IMR-90 (cell line): ENCODE data around the gene ZNF423. TPM values are rescaled to one million over a fixed set of nuclear protein-coding genes. Genes with fewer than 3 reads are reported as not detected.

ENCODE experiments used
- ATAC-seq: fragments of 200-7000 bp; cut with Tn5 transposase; 2 replicates; pipeline ENCODE4 v1.9.1; 2020; ENCODE audit warnings: low read depth, mild to moderate bottlenecking, moderate library complexity
- BruUV-seq: library from RNA; stranded (reverse); fragments of 400-500 nt; replicated peaks from 2 replicates; lab custom pipeline; 2021; lab: Mats Ljungman, UMichigan
- CTCF ChIA-PET: fragments of 300-600 bp; formaldehyde crosslinking; extraction: SDS; loops from one replicate; lab custom pipeline; 2021; ENCODE audit warnings: antibody characterized with exemption; lab: Yijun Ruan, JAX
- POLR2A ChIA-PET: fragments of 300-600 bp; sonication (Branson Sonifier 250); formaldehyde crosslinking; loops from one replicate; lab custom pipeline; 2022; ENCODE audit warnings: antibody characterized with exemption; ENCODE audit not compliant: unreplicated experiment; lab: Charles Lee
- DNase-seq: peaks from one replicate; pipeline ENCODE4 v3.0.0; 2013
- H2AFZ ChIP-seq: replicated peaks from 2 replicates; pipeline ENCODE3; 2013; ENCODE audit warnings: low read length, mild to moderate bottlenecking; ENCODE audit not compliant: poor library complexity
- H2AK5ac ChIP-seq: 2 replicates; pipeline ENCODE4 v1.6.1; 2013; ENCODE audit warnings: low read depth, low read length, inconsistent platforms
- H2AK9ac ChIP-seq: replicated peaks from 2 replicates; pipeline ENCODE3; 2013; ENCODE audit warnings: mild to moderate bottlenecking, low read depth, low read length, moderate library complexity; ENCODE audit not compliant: poor library complexity
- H2BK120ac ChIP-seq: 2 replicates; pipeline ENCODE4 v1.6.1; 2013; ENCODE audit warnings: low read depth, low read length, inconsistent platforms
- H2BK15ac ChIP-seq: 3 replicates; pipeline ENCODE4 v1.6.1; 2013; ENCODE audit warnings: low read depth, low read length, inconsistent platforms
- H2BK20ac ChIP-seq: 2 replicates; pipeline ENCODE4 v1.6.1; 2013; ENCODE audit warnings: low read depth, mild to moderate bottlenecking, inconsistent platforms, low read length, moderate library complexity
- H2BK5ac ChIP-seq: 2 replicates; pipeline ENCODE4 v1.6.1; 2013; ENCODE audit warnings: mild to moderate bottlenecking, low read depth, low read length, inconsistent platforms; ENCODE audit not compliant: poor library complexity, severe bottlenecking
- H3K14ac ChIP-seq: replicated peaks from 2 replicates; pipeline ENCODE4 v1.6.1; 2013; ENCODE audit warnings: low read depth, low read length, inconsistent platforms
- H3K18ac ChIP-seq: 2 replicates; pipeline ENCODE4 v1.6.1; 2013; ENCODE audit warnings: low read depth, low read length, control low read depth
- H3K23ac ChIP-seq: 2 replicates; pipeline ENCODE4 v1.6.1; 2013; ENCODE audit warnings: low read depth, low read length, inconsistent platforms
- H3K27ac ChIP-seq: 2 replicates; pipeline ENCODE4 v1.5.1; 2013; ENCODE audit warnings: mild to moderate bottlenecking, control low read depth, low read length; ENCODE audit not compliant: insufficient read depth
- H3K27me3 ChIP-seq: 2 replicates; pipeline ENCODE4 v1.6.1; 2013; ENCODE audit warnings: low read length; ENCODE audit not compliant: control insufficient read depth, insufficient read depth
- H3K36me3 ChIP-seq: 2 replicates; pipeline ENCODE4 v1.6.1; 2013; ENCODE audit warnings: low read length, mixed read lengths; ENCODE audit not compliant: control insufficient read depth, insufficient read depth
- H3K4ac ChIP-seq: 2 replicates; pipeline ENCODE4 v1.6.1; 2013; ENCODE audit warnings: low read depth, low read length, inconsistent platforms
- H3K4me1 ChIP-seq: 2 replicates; pipeline ENCODE4 v1.6.1; 2013; ENCODE audit warnings: low read length, mixed read lengths; ENCODE audit not compliant: control insufficient read depth, insufficient read depth
- H3K4me2 ChIP-seq: 2 replicates; pipeline ENCODE4 v1.6.1; 2013; ENCODE audit warnings: low read depth, mild to moderate bottlenecking, control low read depth, low read length, moderate library complexity
- H3K4me3 ChIP-seq: 2 replicates; pipeline ENCODE4 v1.5.1; 2013; ENCODE audit warnings: low read depth, mild to moderate bottlenecking, control low read depth, low read length, moderate library complexity; ENCODE audit not compliant: insufficient read depth
- H3K56ac ChIP-seq: 2 replicates; pipeline ENCODE4 v1.6.1; 2013; ENCODE audit warnings: low read length, inconsistent platforms; ENCODE audit not compliant: insufficient read depth; ENCODE audit errors: extremely low read depth
- H3K79me1 ChIP-seq, 2 experiments: 2 replicates each; pipeline ENCODE4 v1.6.1; 2013; ENCODE audit warnings: low read length in 2 of 2, inconsistent platforms in 1 of 2, low read depth in 1 of 2
- H3K9ac ChIP-seq: 2 replicates; pipeline ENCODE4 v1.6.1; 2013; ENCODE audit warnings: low read depth, low read length, control low read depth
- H3K9me1 ChIP-seq: 2 replicates; pipeline ENCODE4 v1.6.1; 2013; ENCODE audit warnings: low read length, inconsistent platforms; ENCODE audit not compliant: insufficient read depth
- H3K9me3 ChIP-seq: 2 replicates; pipeline ENCODE4 v1.6.1; 2013; ENCODE audit warnings: low read length; ENCODE audit not compliant: control insufficient read depth, insufficient read depth
- H4K20me1 ChIP-seq: 2 replicates; pipeline ENCODE4 v1.6.1; 2013; ENCODE audit warnings: low read length, inconsistent platforms; ENCODE audit not compliant: insufficient read depth
- H4K5ac ChIP-seq: 2 replicates; pipeline ENCODE4 v1.6.1; 2013; ENCODE audit warnings: mild to moderate bottlenecking, low read depth, low read length, control low read depth
- H4K8ac ChIP-seq, 2 experiments: 2 replicates each; pipeline ENCODE4 v1.6.1; 2013; ENCODE audit warnings: low read depth in 2 of 2, low read length in 2 of 2, control low read depth in 1 of 2, inconsistent platforms in 1 of 2
- H4K91ac ChIP-seq: 2 replicates; pipeline ENCODE4 v1.6.1; 2013; ENCODE audit warnings: low read depth, low read length, inconsistent platforms; ENCODE audit not compliant: insufficient read depth
- BHLHE40 ChIP-seq: fragments of 150-350 bp; IDR thresholded peaks from 2 replicates; pipeline ENCODE4 v1.6.1; 2016; ENCODE audit warnings: mild to moderate bottlenecking, low read depth, low read length
- CEBPB ChIP-seq: IDR thresholded peaks from 2 replicates; pipeline ENCODE4 v1.6.1; 2012; ENCODE audit warnings: low read depth, low read length, improper control_type of control experiment
- CHD1 ChIP-seq: IDR thresholded peaks from 2 replicates; pipeline ENCODE4 v1.6.1; 2012; ENCODE audit warnings: low read depth, low read length, improper control_type of control experiment
- MAFK ChIP-seq: IDR thresholded peaks from 2 replicates; pipeline ENCODE4 v1.6.1; 2012; ENCODE audit warnings: low read depth, low read length, improper control_type of control experiment
- MAZ ChIP-seq: IDR thresholded peaks from 2 replicates; pipeline ENCODE4 v1.6.1; 2012; ENCODE audit warnings: low read depth, mild to moderate bottlenecking, low read length, improper control_type of control experiment, moderate library complexity, borderline replicate concordance
- MXI1 ChIP-seq: IDR thresholded peaks from 2 replicates; pipeline ENCODE4 v1.6.1; 2012; ENCODE audit warnings: low read depth, mild to moderate bottlenecking, low read length, moderate library complexity, borderline replicate concordance
- POLR2A ChIP-seq: IDR thresholded peaks from 2 replicates; pipeline ENCODE4 v1.6.1; 2012; ENCODE audit warnings: mild to moderate bottlenecking, low read depth, low read length
- RAD21 ChIP-seq: IDR thresholded peaks from 2 replicates; pipeline ENCODE4 v1.6.1; 2012; ENCODE audit warnings: low read length, improper control_type of control experiment
- RCOR1 ChIP-seq: IDR thresholded peaks from 2 replicates; pipeline ENCODE4 v1.6.1; 2012; ENCODE audit warnings: mild to moderate bottlenecking, low read length, improper control_type of control experiment; ENCODE audit not compliant: insufficient replicate concordance
- RFX5 ChIP-seq: IDR thresholded peaks from 2 replicates; pipeline ENCODE4 v1.8.0; 2012; ENCODE audit warnings: low read depth, mild to moderate bottlenecking, low read length, moderate library complexity
- SMC3 ChIP-seq: fragments of 150-350 bp; IDR thresholded peaks from 2 replicates; pipeline ENCODE4 v1.6.1; 2016; ENCODE audit warnings: low read depth, mild to moderate bottlenecking, antibody characterized with exemption, low read length, moderate library complexity
- WGBS, 2 experiments: methylation state at CpG; one replicate each; pipeline versions ENCODE4 v1.1.5 to v1.1.7; 2013; ENCODE audit warnings: missing lambda C conversion rate in 2 of 2; ENCODE audit not compliant: insufficient read length in 1 of 2; ENCODE audit errors: extremely low coverage in 2 of 2; 5-methylcytosine and 5-hydroxymethylcytosine counted together
- dilution Hi-C: fragments of 300-500 bp; cut with HindIII; formaldehyde crosslinking; loops from one replicate; pipeline ENCODE4 v1.14.3; 2018; ENCODE audit warnings: low sequenced_read_pairs; ENCODE audit not compliant: unreplicated experiment
- in situ Hi-C: fragments of 300-500 bp; cut with MboI; formaldehyde crosslinking; loops from 3 replicates; pipeline ENCODE4 v1.14.3; 2019; ENCODE audit warnings: low sequenced_read_pairs, inconsistent platforms, mixed read lengths
- intact Hi-C: fragments of 100-400 bp; cut with micrococcal nuclease; formaldehyde crosslinking; loops from 2 replicates; pipeline ENCODE4 v1.10.0; 2022
- polyA plus RNA-seq, 3 experiments: library from polyadenylated mRNA; depleted of rRNA; stranded (reverse); fragments of >200 nt; gene quantifications; 2 replicates each; pipeline ENCODE4 v1.2.3, GENCODE V29; 2012; ENCODE audit warnings: low replicate concordance in 1 of 3
- total RNA-seq: library from RNA; depleted of rRNA; stranded (reverse); fragments of >200 nt; gene quantifications from 2 replicates; pipeline ENCODE4 v1.2.3, GENCODE V29; 2012
- TF ChIP-seq, protein P1 (sequence below): fragments of 150-350 bp; IDR thresholded peaks from 2 replicates; pipeline ENCODE4 v1.6.1; 2016; ENCODE audit warnings: low read depth, mild to moderate bottlenecking, low read length, moderate library complexity, borderline replicate concordance
- TF ChIP-seq, protein P2 (sequence below): fragments of 150-350 bp; IDR thresholded peaks from 2 replicates; pipeline ENCODE4 v1.6.1; 2017; ENCODE audit warnings: mild to moderate bottlenecking, antibody characterized with exemption, low read length, low read depth

ZNF423 gene
- total and polyA plus RNA-seq, 2 of the 4 experiments (the other 2 are of a cell fraction) = under 0.01 to 0.10 TPM

DNA sequence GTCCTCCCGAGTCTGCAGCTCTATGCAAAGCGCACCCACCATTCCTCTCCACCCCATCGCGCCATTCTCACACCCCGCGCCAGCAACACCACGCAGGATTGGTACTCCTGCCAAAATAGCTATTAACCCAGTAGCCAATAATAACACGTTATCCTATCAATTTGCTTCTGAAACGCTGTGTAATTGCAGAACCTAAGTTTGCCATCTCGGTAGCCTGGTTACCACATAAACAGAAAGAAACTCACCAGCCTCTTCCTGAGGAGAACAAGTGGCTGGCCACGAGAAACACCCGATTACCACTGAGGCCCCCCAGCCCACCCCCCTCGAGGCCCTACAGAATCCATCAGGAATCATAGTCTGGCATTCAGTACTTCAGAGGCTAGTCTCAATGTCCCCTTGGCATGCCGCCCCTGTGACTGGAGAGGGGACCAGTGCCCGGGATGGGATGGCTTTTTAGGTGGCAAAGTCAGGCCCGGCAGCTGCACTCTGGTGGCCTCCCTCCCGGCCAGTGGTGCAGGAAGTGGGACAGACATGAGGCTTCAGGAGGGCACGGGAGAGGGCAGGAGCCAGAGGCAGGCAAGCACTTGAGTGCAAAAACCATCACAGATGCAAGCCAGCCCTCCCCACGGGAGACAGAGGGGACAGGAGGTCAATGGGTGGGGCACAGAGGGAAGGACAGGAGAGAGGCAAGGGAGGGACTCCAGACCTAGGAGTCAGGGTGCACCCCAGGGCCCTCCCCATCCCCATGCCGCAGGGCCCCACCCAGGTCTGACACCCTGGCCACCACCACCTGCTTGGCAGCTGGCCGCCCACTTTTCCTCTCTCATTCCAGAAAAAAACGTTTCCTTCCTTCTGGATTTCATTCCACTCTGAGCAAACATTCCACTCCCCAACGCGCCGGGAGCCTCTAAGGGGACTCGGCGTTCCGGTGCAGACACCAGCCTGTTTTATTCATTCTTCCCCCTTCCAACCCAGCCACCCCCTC lies 192.5 kb downstream of the ZNF423 start (continued):
- TF ChIP-seq, protein P1, sequence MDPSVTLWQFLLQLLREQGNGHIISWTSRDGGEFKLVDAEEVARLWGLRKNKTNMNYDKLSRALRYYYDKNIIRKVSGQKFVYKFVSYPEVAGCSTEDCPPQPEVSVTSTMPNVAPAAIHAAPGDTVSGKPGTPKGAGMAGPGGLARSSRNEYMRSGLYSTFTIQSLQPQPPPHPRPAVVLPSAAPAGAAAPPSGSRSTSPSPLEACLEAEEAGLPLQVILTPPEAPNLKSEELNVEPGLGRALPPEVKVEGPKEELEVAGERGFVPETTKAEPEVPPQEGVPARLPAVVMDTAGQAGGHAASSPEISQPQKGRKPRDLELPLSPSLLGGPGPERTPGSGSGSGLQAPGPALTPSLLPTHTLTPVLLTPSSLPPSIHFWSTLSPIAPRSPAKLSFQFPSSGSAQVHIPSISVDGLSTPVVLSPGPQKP = no peak
- TF ChIP-seq RAD21 = no peak

DNA sequence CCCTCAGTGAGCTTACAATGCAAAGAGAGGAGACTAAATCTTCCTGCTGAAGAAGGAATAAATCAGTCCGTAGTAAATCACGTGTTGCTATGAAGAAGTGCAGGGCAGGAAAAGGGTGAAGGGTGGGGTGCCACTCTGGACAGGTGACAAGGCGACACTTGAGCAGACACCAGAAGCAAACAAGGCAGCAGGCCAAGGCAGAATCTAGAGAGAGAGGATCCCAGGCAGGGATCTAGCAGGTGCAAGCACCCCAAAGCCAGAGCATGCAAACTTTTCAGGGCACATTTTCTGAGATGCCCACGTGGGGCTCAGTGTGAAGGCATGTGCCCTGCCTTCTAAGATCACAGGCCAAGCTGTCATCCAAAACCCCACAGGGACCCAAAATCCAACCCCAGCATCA lies 193.3 kb downstream of the ZNF423 start:
- Histone ChIP-seq H4K5ac (no peak overlapping the region), H4K20me1 (no peaks in the 10 kb centered on the region), H3K9ac (no peak overlapping the region), H3K56ac (no peak overlapping the region), H2BK15ac (no peak overlapping the region), H3K4me2 (no peak overlapping the region), H2AK5ac (no peak overlapping the region), H3K4ac (no peak overlapping the region), H3K14ac (no peak overlapping the region), H3K4me3 (no peak overlapping the region), H4K8ac (no peak overlapping the region), H3K27me3 (peaks cover 27% of the 10 kb centered on the region), H3K9me1 (no peaks in the 10 kb centered on the region), H2BK5ac (no peak overlapping the region), H3K4me1 (no peaks in the 10 kb centered on the region), H2AK9ac (no peak overlapping the region), H3K9me3 (no peaks in the 10 kb centered on the region), H2BK120ac (no peak overlapping the region), H3K36me3 (no peaks in the 10 kb centered on the region), H3K27ac (no peak overlapping the region), H2BK20ac (no peak overlapping the region), H3K18ac (no peak overlapping the region), H3K23ac (no peak overlapping the region), H3K79me1 (no peaks in the 10 kb centered on the region), H2AFZ (no peak overlapping the region), H4K91ac (no peak overlapping the region)
- intact Hi-C loops (no loop called here), in situ Hi-C loops (no loop called here), dilution Hi-C loops (no loop called here)
- ChIA-PET POLR2A (no interaction called here), CTCF (no interaction called here)
- no peak for ATAC-seq
- no peak for DNase-seq
- WGBS, 2 experiments = 96% methylated on average over 3 of the region's 4 CpGs; no CpG with 5 or more reads in 1 of the 2 experiments
- BruUV-seq = no TSS peak
- TF ChIP-seq, protein P1 = no peak
- TF ChIP-seq CHD1 = no peak
- no peak for TF ChIP-seq POLR2A
- TF ChIP-seq RCOR1 = no peak
- no peak for TF ChIP-seq MAZ
- TF ChIP-seq, protein P2, sequence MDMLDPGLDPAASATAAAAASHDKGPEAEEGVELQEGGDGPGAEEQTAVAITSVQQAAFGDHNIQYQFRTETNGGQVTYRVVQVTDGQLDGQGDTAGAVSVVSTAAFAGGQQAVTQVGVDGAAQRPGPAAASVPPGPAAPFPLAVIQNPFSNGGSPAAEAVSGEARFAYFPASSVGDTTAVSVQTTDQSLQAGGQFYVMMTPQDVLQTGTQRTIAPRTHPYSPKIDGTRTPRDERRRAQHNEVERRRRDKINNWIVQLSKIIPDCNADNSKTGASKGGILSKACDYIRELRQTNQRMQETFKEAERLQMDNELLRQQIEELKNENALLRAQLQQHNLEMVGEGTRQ = no peak
- TF ChIP-seq SMC3 = no peak
- no peak for TF ChIP-seq CEBPB
- no peak for TF ChIP-seq MXI1
- no peak for TF ChIP-seq RFX5
- no peak for TF ChIP-seq BHLHE40
- TF ChIP-seq MAFK = no peak
